Adrenal gland (tissue), 19 donors: Measurements from ENCODE around the gene MCRS1. TPM values are rescaled to one million over a fixed set of nuclear protein-coding genes. Genes with fewer than 3 reads are reported as not detected.

ENCODE experiments used
- DNase-seq, 7 donors: peaks; one replicate each; pipeline ENCODE4 v3.0.0-alpha.2; 2019 to 2020
- H3K27ac ChIP-seq, 5 donors: fragments of 200-600 bp; sonication (generic) in 4 of 5; 1 replicate in 3 of 5; 2 replicates in 2 of 5; pipeline versions ENCODE4 v1.5.1 to v1.8.0; 2016 to 2020; ENCODE audit warnings: mild to moderate bottlenecking in 1 of 5
- H3K27me3 ChIP-seq: fragments of 200-600 bp; 2 replicates; pipeline ENCODE4 v1.8.0; 2021
- H3K36me3 ChIP-seq, 2 donors: fragments of 200-600 bp; replicated peaks in 1 of 2; 1 replicate in 1 of 2; 2 replicates in 1 of 2; pipeline versions ENCODE4 v1.5.1 to v1.8.0; 2018 to 2022
- H3K4me1 ChIP-seq, 2 donors: fragments of 200-600 bp; replicated peaks in 1 of 2; 1 replicate in 1 of 2; 2 replicates in 1 of 2; pipeline versions ENCODE4 v1.5.1 to v1.8.0; 2018 to 2021
- H3K4me3 ChIP-seq, 4 donors: fragments of 200-600 bp; sonication (generic) in 3 of 4; one replicate each; pipeline ENCODE4 v1.5.1; 2016 to 2018
- H3K9me3 ChIP-seq, 3 donors: fragments of 200-600 bp; sonication (generic) in 1 of 3; replicated peaks in 1 of 3; 1 replicate in 2 of 3; 2 replicates in 1 of 3; pipeline versions ENCODE4 v1.5.1 to v1.8.0; 2016 to 2021
- POLR2A ChIP-seq, 2 donors: fragments of 450-650 bp; IDR thresholded peaks; one replicate each; pipeline ENCODE4 v1.6.1; 2017; ENCODE audit warnings: antibody characterized with exemption in 2 of 2, mild to moderate bottlenecking in 2 of 2, moderate library complexity in 1 of 2
- WGBS, 4 donors: extraction: QIAGEN DNeasy Blood & Tissue Kit in 2 of 4; methylation state at CpG; one replicate each; pipeline versions ENCODE4 v1.1.5 to v1.1.7; 2013 to 2017; 5-methylcytosine and 5-hydroxymethylcytosine counted together
- intact Hi-C, 2 donors: fragments of 100-400 bp; cut with DNase I; formaldehyde crosslinking; loops; one replicate each; pipeline versions ENCODE4 v1.14.1 to v1.15.0; 2022 to 2023
- long read RNA-seq, 10 donors: library from polyadenylated mRNA in 3 of 10; unstranded in 2 of 10; stranded (forward) in 1 of 10; transcript quantifications; one replicate each; pipeline ENCODE4 v2.0.0 and lab custom pipeline, GENCODE V29; 2021 to 2026
- polyA plus RNA-seq, 3 donors: library from polyadenylated mRNA; stranded (reverse); fragments of 200-250 nt in 2 of 3; fragments of 350-450 nt in 1 of 3; fragmentation: Illumina TruSeq in 1 of 3; extraction: RNeasy Lipid Tissue Mini Kit (QIAGEN cat#74804) in 1 of 3; gene quantifications; one replicate each; pipeline ENCODE4 v1.2.3, GENCODE V29; 2013 to 2014
- total RNA-seq, 9 donors: library from RNA; depleted of rRNA in 4 of 9; stranded (reverse); fragments of >200 nt in 4 of 9; fragments of 120-200 nt in 1 of 9; fragmentation: NEBNext Ultra II Directional in 1 of 9; extraction: Animal tissue kit (Norgen Biotek cat#: 25700) in 1 of 9; gene quantifications; one replicate each; pipeline versions ENCODE4 v1.1.0 to v1.2.4, GENCODE V29; 2013 to 2023
- TF ChIP-seq, protein P1 (sequence below), 6 experiments: fragments of 450-650 bp in 4 of 6; fragments of 200-600 bp in 2 of 6; sonication (generic) in 1 of 6; IDR thresholded peaks; 1 replicate in 5 of 6; 2 replicates in 1 of 6; pipeline versions ENCODE4 v1.5.1 to v1.8.0; 2016 to 2021; ENCODE audit warnings: antibody characterized with exemption in 6 of 6, mild to moderate bottlenecking in 2 of 6, moderate library complexity in 1 of 6
- donor health status: healthy with polysubstance abuse.
- donor health status: Bipolar disorder and iron deficiency.
- donor health status: DM: yes; HTN: yes; CAD: no.
- donor health status: DM: no; HTN: no; CAD: no.
- donor health status: DM: no; HTN: no; CAD: no.
- donor health status: DM: yes; HTN: yes; CAD: no.

Gene MCRS1, protein sequence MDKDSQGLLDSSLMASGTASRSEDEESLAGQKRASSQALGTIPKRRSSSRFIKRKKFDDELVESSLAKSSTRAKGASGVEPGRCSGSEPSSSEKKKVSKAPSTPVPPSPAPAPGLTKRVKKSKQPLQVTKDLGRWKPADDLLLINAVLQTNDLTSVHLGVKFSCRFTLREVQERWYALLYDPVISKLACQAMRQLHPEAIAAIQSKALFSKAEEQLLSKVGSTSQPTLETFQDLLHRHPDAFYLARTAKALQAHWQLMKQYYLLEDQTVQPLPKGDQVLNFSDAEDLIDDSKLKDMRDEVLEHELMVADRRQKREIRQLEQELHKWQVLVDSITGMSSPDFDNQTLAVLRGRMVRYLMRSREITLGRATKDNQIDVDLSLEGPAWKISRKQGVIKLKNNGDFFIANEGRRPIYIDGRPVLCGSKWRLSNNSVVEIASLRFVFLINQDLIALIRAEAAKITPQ
- 10 to 100 TPM; 35.3 to 66.0 (median 52.3) TPM for total RNA-seq
- 10 to 100 TPM; 28.3 to 98.1 (median 81.3) TPM for polyA plus RNA-seq
- long read RNA-seq, donor 1, transcript MCRS1-201 (15 exons, 1,928 nt), result major isoform, 13 of 19 reads
- long read RNA-seq, donor 1, partial matches to known transcripts, result 0 of 19 reads
- long read RNA-seq, donor 1, other reads (novel, unspliced or antisense), result 0 of 19 reads
- long read RNA-seq, donor 2, partial matches to known transcripts, result 0 of 4 reads
- long read RNA-seq, donor 2, other reads (novel, unspliced or antisense), result 0 of 4 reads
- long read RNA-seq, donor 3, transcript MCRS1-201 (15 exons, 1,928 nt), result major isoform, 6 of 6 reads
- long read RNA-seq, donor 3, partial matches to known transcripts, result 0 of 6 reads
- long read RNA-seq, donor 3, other reads (novel, unspliced or antisense), result 0 of 6 reads
- long read RNA-seq, donor 4, transcript MCRS1-201 (15 exons, 1,928 nt), result major isoform, 37 of 44 reads
- long read RNA-seq, donor 4, partial matches to known transcripts, result 2 of 44 reads
- long read RNA-seq, donor 4, other reads (novel, unspliced or antisense), result 4 of 44 reads
- long read RNA-seq, donor 5, transcript MCRS1-201 (15 exons, 1,928 nt), result major isoform, 115 of 139 reads
- long read RNA-seq, donor 5, partial matches to known transcripts, result 4 of 139 reads
- long read RNA-seq, donor 5, other reads (novel, unspliced or antisense), result 17 of 139 reads
- long read RNA-seq, donor 6, transcript MCRS1-201 (15 exons, 1,928 nt), result major isoform, 23 of 28 reads
- long read RNA-seq, donor 6, partial matches to known transcripts, result 2 of 28 reads
- long read RNA-seq, donor 6, other reads (novel, unspliced or antisense), result 3 of 28 reads
- long read RNA-seq, donor 7, transcript MCRS1-201 (15 exons, 1,928 nt), result major isoform, 5 of 5 reads
- long read RNA-seq, donor 7, partial matches to known transcripts, result 0 of 5 reads
- long read RNA-seq, donor 7, other reads (novel, unspliced or antisense), result 0 of 5 reads
- long read RNA-seq, donor 8, transcript MCRS1-201 (15 exons, 1,928 nt), result major isoform, 16 of 16 reads
- long read RNA-seq, donor 8, partial matches to known transcripts, result 0 of 16 reads
- long read RNA-seq, donor 8, other reads (novel, unspliced or antisense), result 0 of 16 reads
- long read RNA-seq, donor 9, partial matches to known transcripts, result 0 of 4 reads
- long read RNA-seq, donor 9, other reads (novel, unspliced or antisense), result 0 of 4 reads
- long read RNA-seq, donor 10, partial matches to known transcripts, result 0 of 3 reads
- long read RNA-seq, donor 10, other reads (novel, unspliced or antisense), result 0 of 3 reads

DNA sequence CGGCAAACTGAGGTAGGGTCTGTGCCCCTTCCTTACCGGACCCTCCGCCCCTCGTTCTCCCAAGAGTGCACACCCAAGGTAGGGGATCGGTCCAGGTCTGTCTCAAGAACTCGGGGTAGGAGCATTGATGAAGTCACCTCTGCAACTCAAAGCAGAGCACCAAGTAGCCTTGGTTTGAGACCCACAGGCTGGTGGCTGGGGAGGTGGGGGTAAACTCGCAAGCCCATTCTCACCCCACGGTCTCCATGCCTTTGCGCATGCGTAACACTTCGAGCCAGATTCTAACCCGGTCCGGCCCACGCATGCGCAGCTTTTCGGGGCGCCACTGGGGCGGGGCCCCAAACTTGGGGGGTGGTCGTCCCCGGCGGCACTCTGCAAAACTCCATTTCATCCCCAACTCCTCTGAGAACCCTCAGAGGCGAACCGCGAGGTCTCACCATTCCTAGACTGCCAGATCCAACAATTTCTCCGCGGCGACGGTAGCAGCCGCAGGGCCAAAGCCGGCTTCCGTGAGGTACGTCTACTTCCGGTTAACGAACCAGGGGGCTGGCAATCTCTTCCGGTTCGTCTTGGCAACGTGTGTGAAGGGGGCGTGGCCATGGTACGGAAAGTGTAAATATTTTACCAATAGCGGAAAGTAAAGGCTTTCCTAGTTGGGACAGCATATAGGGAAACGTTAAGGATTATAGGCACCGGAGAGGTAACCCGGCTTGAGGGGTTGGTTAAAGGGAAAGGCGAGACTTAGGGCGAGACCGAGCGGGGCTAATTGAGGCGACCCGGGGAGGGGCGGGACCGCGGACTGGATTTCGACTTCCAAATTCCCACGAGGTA is at the start of gene MCRS1:
Gene MCRS1 (minus strand): TSS at position 532 of the 831 bp plus-strand sequence. CDS start 1,411 bp downstream, outside the sequence.
- H3K4me3 ChIP-seq, result peak within 1 kb of the TSS; percentile 76 to 86 (median 80)
- 0 to 1% (median 0%) methylated on average over 34 to 54 of the region's 54 CpGs for WGBS, 4 donors

DNA sequence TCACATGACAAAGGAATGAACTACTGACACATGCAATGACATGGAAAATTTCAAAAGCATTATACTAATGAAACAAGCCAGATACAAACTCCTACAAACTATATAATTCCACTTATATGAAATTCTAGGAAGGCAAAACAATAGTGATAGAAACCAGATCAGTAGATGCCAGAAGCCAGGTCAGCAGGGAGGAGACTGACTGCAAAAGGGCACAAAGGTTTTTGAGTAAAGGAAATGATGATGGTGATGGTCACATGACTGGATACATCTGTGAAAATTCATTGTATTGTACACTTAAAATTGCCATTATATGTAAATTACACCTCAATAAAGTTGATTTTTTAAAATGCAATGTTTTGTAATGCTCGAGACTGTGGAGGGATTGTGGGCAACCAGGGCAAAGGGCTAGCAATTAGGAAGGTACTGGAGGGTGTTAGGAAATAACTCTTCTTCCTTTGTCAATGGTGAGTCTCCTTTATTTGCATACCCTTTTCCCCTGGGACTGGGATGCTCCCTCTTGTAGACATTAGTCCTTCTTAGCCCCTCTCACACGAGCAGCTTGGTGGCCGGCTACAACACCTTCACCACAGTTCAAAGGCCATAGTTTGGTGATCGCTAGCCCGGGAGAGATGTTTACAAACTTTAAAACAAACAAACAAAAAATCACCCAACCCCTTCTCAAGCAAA is 48.7 kb upstream of the MCRS1 start:
- whole genome bisulfite sequencing, 4 donors, result 73 to 82% (median 77%) methylated on average over 5 of the region's 5 CpGs
- Histone ChIP-seq H3K4me3 (no peak overlapping the region), H3K27me3 (no peaks in the 10 kb centered on the region), H3K4me1 (peaks cover 2 to 3% of the 10 kb centered on the region in 2 donors), H3K36me3 (no peaks in the 10 kb centered on the region), H3K27ac (no peak overlapping the region), H3K9me3 (no peaks in the 10 kb centered on the region)
- TF ChIP-seq, protein P1, sequence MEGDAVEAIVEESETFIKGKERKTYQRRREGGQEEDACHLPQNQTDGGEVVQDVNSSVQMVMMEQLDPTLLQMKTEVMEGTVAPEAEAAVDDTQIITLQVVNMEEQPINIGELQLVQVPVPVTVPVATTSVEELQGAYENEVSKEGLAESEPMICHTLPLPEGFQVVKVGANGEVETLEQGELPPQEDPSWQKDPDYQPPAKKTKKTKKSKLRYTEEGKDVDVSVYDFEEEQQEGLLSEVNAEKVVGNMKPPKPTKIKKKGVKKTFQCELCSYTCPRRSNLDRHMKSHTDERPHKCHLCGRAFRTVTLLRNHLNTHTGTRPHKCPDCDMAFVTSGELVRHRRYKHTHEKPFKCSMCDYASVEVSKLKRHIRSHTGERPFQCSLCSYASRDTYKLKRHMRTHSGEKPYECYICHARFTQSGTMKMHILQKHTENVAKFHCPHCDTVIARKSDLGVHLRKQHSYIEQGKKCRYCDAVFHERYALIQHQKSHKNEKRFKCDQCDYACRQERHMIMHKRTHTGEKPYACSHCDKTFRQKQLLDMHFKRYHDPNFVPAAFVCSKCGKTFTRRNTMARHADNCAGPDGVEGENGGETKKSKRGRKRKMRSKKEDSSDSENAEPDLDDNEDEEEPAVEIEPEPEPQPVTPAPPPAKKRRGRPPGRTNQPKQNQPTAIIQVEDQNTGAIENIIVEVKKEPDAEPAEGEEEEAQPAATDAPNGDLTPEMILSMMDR (IDR thresholded peaks at IDR 0.05), result no peak
- TF ChIP-seq POLR2A (IDR thresholded peaks at IDR 0.05), result no peak
- no peak for DNase-seq
- intact Hi-C loops, result no loop called here

More for the DNA sequence above, at the start of gene MCRS1:
- intact Hi-C loops, result no loop called here
- no peaks in the 10 kb centered on the region for H3K9me3 ChIP-seq
- peak; percentile 85 to 95 (median 87) for DNase-seq
- H3K27ac ChIP-seq, result peak within 1 kb of the TSS; percentile 58 to 95 (median 73)
- TF ChIP-seq, protein P1 (IDR thresholded peaks at IDR 0.05), result no peak
- peak in 1 of 2 donors; percentile 33 for TF ChIP-seq POLR2A (IDR thresholded peaks at IDR 0.05)
- peaks cover 0 to 33% of the 10 kb centered on the region in 2 donors for H3K36me3 ChIP-seq
- no peaks in the 10 kb centered on the region for H3K27me3 ChIP-seq
- peaks cover 9 to 21% of the 10 kb centered on the region in 2 donors for H3K4me1 ChIP-seq

DNA sequence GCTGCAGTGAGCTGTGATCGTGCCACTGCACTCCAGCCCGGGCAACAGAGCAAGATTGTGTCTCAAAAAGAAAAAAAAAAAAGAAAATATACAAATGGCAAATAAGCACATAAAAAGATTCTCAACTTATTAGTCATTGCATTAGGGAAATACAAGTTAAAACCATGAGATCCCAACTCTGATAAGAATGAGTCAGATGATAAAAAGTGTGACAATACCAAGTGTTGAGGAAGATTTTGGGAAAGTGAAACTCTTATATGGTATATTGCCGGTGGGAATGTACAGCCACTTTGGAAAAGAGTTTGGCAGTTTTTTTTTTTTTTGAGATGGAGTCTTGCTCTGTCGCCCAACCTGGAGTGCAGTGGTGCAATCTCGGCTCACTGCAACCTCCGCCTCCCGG is 47.8 kb upstream of the MCRS1 start:
- no peak overlapping the region for H3K27ac ChIP-seq
- H3K4me3 ChIP-seq, result no peak overlapping the region
- no peaks in the 10 kb centered on the region for H3K9me3 ChIP-seq
- no peak for TF ChIP-seq POLR2A (IDR thresholded peaks at IDR 0.05)
- TF ChIP-seq, protein P1 (IDR thresholded peaks at IDR 0.05), result no peak
- no peaks in the 10 kb centered on the region for H3K27me3 ChIP-seq
- H3K36me3 ChIP-seq, result no peaks in the 10 kb centered on the region
- 81 to 86% (median 85%) methylated on average over 7 of the region's 7 CpGs for WGBS, 4 donors
- no peaks in the 10 kb centered on the region for H3K4me1 ChIP-seq
- DNase-seq, result no peak
- intact Hi-C loops, result no loop called here
